Measurements from ENCODE around the gene CCNL2.

DNA sequence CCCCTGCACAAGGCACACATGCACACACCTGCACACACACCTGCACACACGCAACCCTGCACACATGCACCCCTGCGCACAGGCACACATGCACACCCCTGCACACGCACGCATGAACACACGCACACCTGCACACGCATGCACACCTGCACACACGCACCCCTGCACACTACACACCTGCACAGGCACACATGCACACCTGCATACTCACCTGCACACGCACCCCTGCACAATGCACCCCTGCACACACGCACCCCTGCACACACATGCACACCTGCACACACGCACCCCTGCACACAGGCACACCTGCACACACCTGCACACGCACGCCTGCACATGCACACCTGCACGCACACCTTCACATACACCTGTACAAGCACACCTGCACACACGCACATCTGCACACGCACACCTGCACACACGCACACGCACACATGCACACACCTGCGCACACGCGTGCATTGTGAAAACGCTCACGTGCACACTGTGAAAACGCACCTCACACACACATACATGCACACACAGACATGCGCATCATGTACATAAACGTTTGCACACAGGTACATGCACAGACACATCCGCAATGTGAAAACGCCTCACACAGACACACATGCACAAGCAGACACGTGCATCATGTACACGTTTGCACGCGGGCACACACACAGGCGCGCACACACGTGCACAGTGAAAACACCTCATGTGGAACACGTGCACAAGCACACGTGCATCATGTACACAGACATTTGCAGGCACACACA is 58.2 kb downstream of the CCNL2 start:
- TF ChIP-seq, protein P1, sequence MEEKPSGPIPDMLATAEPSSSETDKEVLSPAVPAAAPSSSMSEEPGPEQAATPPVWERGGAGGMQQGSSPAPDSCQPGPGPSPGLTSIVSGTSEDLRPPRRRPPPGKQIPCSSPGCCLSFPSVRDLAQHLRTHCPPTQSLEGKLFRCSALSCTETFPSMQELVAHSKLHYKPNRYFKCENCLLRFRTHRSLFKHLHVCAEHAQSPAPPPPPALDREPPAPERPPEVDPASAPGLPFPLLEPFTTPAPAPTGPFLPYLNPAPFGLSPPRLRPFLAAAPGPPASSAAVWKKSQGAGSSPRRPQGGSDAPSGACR (CRISPR knock-in tag; IDR thresholded peaks at IDR 0.05), result no peak
- TF ChIP-seq, protein P2, sequence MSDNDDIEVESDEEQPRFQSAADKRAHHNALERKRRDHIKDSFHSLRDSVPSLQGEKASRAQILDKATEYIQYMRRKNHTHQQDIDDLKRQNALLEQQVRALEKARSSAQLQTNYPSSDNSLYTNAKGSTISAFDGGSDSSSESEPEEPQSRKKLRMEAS (IDR thresholded peaks at IDR 0.05), result no peak
